HG03520 (cell line): ENCODE data around the gene C5orf24.
"Not testable (repeated sequence)": the region's sequence is repeated elsewhere in the genome, so short reads cannot be mapped to it uniquely, and the experiment has no call there.

Experiments
- ATAC-seq: cut with Tn5 transposase; IDR thresholded peaks from one replicate; pipeline ENCODE4 v1.9.1; 2021; ENCODE audit warnings: mild to moderate bottlenecking, moderate library complexity; ENCODE audit not compliant: unreplicated experiment

The C5orf24 gene

DNA sequence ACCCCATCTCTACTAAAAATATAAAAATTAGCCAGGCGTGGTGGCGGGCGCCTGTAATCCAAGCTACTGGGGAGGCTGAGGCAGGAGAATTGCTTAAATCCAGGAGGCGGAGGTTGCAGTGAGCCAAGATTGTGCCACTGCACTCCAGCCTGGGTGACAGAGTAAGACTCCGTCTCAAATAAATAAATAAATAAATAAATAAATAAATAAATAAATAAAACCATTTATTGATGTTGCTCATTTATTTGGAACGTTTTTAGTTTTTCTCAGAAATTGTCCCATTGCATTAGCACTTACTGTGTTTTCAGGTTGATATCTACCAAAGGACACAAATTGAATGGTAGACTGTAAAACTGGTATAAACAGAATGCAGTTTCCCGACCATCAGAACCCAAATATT lies 10.7 kb downstream of the C5orf24 start:
- not testable (repeated sequence) for ATAC-seq

DNA sequence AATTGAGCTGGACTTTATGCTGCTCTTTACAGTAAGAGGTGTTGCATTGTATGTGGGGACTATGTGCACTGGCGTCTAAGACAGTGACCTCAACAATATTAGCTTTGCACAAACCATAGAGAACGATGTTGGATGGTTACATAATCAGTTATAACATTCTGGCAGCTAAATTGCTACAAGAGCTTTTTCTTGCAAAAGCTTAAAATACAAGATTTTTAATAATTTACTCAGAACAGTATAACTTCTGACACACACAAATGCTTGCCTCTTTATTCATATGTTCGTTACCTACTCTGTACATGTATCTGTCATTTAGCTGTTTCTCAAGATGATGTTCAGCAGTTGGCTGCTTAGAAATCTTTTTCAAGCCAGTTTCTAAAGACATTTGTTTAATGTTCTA lies 11.6 kb downstream of the C5orf24 start:
- no peak for ATAC-seq

DNA sequence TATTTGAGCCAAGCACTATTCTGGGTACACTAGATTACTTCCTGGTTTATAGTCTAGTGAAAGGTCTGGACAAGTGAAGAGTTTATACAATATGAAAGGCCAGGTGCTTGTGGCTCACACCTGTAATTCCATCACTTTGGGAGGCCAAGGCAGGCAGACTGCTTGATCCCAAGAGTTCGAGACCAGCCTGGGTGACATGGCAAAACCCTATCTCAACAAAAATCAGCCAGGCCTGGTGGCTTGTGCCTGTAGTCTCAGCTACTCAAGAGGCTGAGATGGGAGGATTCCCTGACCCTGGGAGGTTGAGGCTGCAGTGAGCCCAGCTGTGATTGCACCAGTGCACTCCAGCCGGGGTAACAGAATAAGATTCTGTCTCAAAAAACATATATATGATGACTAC lies 18.9 kb downstream of the C5orf24 start:
- no peak for ATAC-seq

GRCh38 chr5:134873494-134873893 lies 27.7 kb downstream of the C5orf24 start:
- ATAC-seq: no peak

GRCh38 chr5:134873987-134874830 lies 28.4 kb downstream of the C5orf24 start, which contains the start of gene TXNDC15:
TXNDC15 (plus strand) TSS chr5:134874371; CDS start chr5:134874428, 57 bp downstream.
- peak; percentile 73 for ATAC-seq

DNA sequence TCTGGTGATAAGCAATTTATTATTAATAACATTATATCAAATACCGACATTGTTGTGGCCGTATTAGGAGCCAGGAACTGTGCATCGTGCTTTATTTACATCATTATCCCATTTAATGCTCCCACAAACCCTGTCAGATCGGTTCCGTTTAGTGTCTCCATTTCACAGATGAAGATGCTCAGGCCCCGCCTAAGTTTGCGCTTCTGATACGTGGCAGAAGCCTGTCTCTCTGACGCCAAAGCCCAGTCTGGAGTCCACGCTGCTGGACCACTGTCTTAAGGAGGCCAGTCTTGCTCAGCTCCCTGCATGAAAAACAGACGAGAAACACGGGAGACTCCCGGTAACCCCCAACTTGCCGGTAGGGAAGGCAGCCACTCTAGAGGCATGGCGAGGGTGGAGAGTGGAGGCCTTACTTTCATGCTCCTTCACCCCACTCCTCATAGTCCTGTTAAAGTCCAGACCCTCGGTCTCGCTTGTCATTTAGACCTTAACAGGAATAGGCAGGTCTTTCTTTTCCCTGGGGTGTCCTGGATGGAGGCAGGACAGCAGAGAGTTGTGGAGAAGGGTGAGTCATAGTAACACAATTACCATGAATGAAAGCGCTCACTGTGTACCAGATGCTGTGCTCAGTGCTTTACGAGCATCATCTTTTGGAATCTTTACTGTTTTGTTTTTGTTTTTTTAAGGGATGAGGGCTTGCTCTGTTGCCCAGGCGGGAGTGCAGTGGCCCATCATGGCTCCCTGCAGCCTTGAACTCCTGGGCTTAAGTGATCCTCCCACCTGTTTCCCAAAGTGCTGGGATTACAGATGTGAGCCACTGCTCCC lies 29.3 kb downstream of the C5orf24 start:
- no peak for ATAC-seq

DNA sequence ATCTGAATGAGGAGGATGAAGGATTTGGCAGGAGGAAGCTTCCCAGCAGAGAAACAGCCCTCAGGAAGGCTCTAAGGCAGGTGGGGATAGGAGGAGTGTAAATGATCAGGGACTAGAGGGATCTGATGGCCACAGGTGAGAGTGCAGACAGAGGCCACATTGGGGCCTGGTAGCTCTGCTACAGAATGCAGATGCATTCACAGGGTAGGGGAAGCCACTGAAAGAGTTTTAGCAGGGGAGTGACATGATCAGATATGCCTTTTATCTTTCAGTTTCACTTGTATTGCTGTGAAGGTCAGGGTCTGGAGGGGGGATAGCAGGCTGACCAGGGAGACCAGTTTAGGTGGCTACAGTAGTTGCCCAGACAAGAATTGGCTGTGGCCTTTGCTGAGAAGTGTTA lies 31.4 kb downstream of the C5orf24 start:
- no peak for ATAC-seq

DNA sequence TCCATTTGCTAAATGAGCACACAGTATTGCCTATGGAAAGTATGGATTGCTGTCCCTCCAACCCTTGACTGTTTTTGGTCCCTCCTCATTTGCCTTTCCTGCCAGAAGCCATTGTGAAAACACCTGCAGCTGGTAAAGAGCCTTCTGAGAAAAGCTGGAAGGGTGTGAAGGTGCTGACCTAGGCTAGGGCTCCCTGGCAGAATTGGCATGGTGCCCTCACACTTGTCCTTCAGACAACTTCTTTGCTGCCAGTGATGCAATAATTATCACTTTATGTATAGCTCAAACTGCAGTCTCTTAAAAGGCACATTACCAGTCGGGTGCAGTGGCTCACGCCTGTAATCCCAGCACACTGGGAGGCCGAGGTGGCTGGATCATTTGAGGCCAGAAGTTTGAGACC lies 32.6 kb downstream of the C5orf24 start:
- ATAC-seq: no peak

DNA sequence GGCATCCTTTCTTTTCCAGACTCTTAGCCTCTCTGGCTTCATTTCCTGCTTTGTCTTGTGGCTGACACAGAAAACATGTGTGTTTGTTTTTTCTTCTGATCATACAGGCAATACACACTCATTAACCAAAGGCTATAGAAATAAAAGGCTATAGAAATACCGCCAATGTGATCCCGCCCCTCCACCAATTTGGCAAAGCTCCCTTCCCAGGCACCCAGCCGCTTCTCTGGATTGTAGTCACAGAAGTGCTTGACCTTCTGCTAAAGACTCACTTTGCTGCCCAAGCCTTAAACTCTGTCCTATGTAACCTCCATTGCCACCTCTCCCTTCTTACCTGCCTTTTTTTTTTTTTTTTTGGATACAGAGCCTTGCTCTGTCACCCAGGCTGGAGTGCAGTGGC lies 33.7 kb downstream of the C5orf24 start:
- ATAC-seq: no peak

GRCh38 chr5:134880937-134881336 lies 35.2 kb downstream of the C5orf24 start:
- not testable (repeated sequence) for ATAC-seq

DNA sequence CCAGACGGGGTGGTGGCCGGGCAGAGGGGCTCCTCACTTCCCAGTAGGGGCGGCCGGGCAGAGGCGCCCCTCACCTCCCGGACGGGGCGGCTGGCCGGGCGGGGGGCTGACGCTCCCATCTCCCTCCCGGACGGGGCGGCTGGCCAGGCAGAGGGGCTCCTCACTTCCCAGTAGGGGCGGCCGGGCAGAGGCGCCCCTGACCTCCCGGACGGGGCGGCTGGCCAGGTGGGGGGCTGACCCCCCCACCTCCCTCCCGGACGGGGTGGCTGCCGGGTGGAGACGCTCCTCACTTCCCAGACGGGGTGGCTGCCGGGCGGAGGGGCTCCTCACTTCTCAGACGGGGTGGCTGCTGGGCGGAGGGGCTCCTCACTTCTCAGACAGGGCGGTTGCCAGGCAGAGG lies 35.9 kb downstream of the C5orf24 start:
- ATAC-seq: not testable (repeated sequence)

GRCh38 chr5:134887593-134888159 lies 41.9 kb downstream of the C5orf24 start:
- ATAC-seq: no peak

DNA sequence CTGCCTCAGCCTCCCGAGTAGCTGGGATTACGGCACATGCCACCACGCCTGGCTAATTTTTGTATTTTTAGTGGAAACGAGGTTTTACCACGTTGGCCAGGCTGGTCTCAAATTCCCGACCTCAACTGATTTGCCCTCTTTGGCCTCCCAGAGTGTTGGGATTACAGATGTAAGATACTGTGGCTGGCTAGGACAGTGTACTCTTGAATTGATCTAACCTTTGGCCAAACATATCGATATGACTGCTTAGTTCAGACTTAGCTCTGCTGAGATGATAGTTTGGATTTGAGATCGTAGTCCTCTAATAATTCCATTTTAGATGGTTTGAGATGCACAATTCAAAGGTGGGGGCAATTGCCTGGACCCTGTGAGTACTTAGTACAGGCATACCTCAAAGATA lies 43.6 kb downstream of the C5orf24 start:
- ATAC-seq: no peak

DNA sequence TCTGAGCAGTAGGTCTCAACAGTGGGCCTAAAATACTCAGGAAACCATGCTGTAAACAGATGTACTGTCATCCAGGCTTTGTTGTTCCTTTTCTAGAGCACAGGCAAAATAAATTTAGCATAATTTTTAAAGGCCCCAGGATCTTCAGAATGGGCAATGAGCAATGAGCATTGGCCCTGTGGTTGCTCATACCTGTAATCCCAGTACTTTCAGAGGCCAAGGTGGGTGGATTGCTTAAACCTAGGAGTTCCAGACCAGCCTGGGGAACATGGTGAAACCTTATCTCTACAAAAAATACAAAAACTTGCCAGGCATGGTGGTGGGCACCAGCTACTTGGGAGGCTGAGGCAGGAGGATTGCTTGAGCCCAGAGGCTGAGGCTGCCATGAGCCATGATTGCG lies 45.7 kb downstream of the C5orf24 start:
- ATAC-seq: no peak

GRCh38 chr5:134892282-134892681 lies 46.5 kb downstream of the C5orf24 start:
- ATAC-seq: no peak

DNA sequence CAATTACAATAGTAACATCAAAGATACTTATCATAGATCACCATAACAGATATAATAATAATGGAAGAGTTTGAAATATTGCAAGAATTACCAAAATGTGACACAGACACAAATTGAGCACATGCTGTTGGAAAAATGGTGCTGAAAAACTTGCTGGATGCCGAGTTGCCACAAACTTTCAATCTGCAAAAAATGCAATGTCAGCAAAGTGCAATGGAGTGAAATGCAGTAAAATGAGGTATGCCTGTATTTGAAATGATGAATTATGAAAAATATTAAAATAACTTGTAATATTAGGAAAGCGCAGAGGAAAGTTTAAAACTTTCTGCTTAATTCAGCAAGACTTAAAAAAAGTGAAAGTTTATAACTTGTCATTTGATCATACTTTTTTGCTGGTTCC lies 47.2 kb downstream of the C5orf24 start:
- ATAC-seq: no peak

DNA sequence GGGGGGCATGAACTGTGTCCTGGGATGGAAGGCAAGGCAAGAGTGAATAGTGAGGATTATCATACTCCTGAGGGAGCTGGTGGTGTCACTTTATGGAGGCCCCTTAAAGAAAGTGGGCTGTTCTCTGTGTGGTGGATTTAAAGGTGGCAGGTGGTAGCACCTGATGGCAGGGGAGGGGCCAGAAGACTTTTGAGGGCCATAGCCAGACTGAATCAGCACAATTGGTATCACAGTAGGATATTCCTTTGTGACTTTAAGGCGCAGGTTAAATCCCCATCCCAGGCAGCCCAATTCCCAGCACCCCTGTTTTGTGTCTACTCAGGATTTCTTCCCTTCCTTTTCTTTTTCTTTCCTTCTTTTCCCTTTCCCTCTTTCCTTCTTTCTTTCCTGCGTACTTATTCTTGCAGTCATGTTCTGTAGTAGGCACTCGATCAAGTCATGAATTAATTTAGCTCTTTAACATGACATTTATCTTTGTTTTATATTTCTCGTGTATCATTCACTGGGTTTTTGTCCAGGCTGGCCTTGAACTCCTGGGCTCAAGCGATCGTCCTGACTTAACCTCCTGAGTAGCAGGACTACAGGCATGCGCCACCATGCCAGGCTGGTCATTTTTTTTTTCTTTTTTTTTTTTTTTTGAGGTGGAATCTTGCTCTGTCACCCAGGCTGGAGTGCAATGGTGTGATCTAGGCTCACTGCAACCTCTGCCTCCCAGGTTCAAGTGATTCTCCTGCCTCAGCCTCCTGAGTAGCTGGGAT lies 48.2 kb downstream of the C5orf24 start:
- ATAC-seq: no peak

GRCh38 chr5:134902071-134902801 lies 56.5 kb downstream of the C5orf24 start:
- no peak for ATAC-seq

DNA sequence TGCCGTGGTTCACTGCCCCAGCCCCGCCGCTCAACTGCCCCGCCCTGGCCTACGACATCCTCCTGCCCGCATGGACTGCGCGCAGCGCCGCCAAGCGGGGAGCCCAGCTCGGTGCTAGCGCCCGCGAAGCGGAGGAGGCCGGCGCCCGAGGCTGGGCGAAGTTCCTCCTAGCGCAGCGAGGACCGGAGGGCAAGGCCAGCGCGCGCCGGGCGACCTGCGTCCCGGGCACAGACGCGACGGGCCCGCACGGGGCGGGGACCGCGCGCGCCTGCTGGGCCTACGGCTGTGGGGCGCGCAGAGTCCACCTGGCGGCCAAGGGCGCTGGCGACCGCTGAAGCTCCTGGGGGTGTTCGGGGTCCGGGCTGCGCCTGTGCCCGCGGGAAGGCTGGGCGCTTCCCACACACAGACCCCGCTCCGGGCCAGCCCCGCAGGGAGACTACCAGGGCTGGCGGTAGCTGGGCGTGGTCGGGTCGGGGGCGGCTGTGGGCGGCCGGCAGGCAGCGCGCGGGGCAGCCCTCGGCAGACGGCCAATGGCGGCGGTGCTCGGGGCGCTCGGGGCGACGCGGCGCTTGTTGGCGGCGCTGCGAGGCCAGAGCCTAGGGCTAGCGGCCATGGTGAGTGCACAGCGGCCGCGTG lies 59.0 kb downstream of the C5orf24 start, which contains the start of gene PCBD2:
PCBD2 (plus strand) TSS at position 522 of the 636 bp plus-strand sequence; CDS start at position 531, 9 bp downstream.
- ATAC-seq: peak; percentile 73
